Thyroid gland (tissue), 4 donors: ENCODE measurements around the gene BACH2. TPM values are rescaled to one million over a fixed set of nuclear protein-coding genes. Genes with fewer than 3 reads are reported as not detected.
"Not testable (repeated sequence)": the region's sequence is repeated elsewhere in the genome, so short reads cannot be mapped to it uniquely, and the experiment has no call there.

Experiments used
- DNase-seq, 2 donors: peaks; one replicate each; pipeline ENCODE4 v3.0.0-alpha.2; 2019
- H3K27ac ChIP-seq, 3 donors: fragments of 200-600 bp; sonication (generic); 1 replicate in 2 of 3; 2 replicates in 1 of 3; pipeline ENCODE4 v1.5.1; 2016 to 2019; ENCODE audit warnings: mild to moderate bottlenecking in 1 of 3, moderate library complexity in 1 of 3
- H3K27me3 ChIP-seq: fragments of 200-600 bp; sonication (generic); one replicate; pipeline ENCODE4 v1.5.1; 2019
- H3K36me3 ChIP-seq, 2 donors: fragments of 200-600 bp; sonication (generic); one replicate each; pipeline ENCODE4 v1.5.1; 2016 to 2019
- H3K4me1 ChIP-seq, 2 donors: fragments of 200-600 bp; sonication (generic); one replicate each; pipeline ENCODE4 v1.5.1; 2017 to 2019
- H3K4me3 ChIP-seq, 3 donors: fragments of 200-600 bp; sonication (generic); replicated peaks in 1 of 3; 1 replicate in 2 of 3; 2 replicates in 1 of 3; pipeline ENCODE4 v1.5.1; 2016; ENCODE audit warnings: mild to moderate bottlenecking in 1 of 3
- H3K9me3 ChIP-seq: fragments of 200-600 bp; sonication (generic); one replicate; pipeline ENCODE4 v1.5.1; 2017
- CTCF ChIP-seq, 6 experiments: fragments of 200-600 bp in 3 of 6; fragments of 450-650 bp in 3 of 6; sonication (generic) in 3 of 6; IDR thresholded peaks; one replicate each; pipeline ENCODE4 v1.5.1; 2016 to 2019; ENCODE audit warnings: antibody characterized with exemption in 6 of 6, mild to moderate bottlenecking in 2 of 6, inconsistent platforms in 1 of 6, moderate library complexity in 1 of 6
- POLR2A ChIP-seq, 2 donors: fragments of 450-650 bp; IDR thresholded peaks; one replicate each; pipeline ENCODE4 v1.6.1; 2017; ENCODE audit warnings: antibody characterized with exemption in 2 of 2, mild to moderate bottlenecking in 2 of 2, moderate library complexity in 1 of 2
- WGBS, 2 donors: methylation state at CpG; one replicate each; pipeline ENCODE4 v1.1.5; 2017; 5-methylcytosine and 5-hydroxymethylcytosine counted together
- intact Hi-C: fragments of 100-400 bp; cut with DNase I; formaldehyde crosslinking; loops from one replicate; pipeline ENCODE4 v1.15.1; 2023
- total RNA-seq, 4 donors: library from RNA; depleted of rRNA; stranded (reverse); fragments of >200 nt; gene quantifications; one replicate each; pipeline ENCODE4 v1.2.3, GENCODE V29; 2016

BACH2 gene
- total RNA-seq, 4 donors from 2014 or later: 0.98 to 6.6 (median 3.9) TPM

- no peaks in the 10 kb centered on the region for H3K9me3 ChIP-seq
- H3K27ac ChIP-seq: no peak overlapping the region
- intact Hi-C loops: no loop called here
- TF ChIP-seq CTCF (IDR thresholded peaks at IDR 0.05) (no peak), POLR2A (IDR thresholded peaks at IDR 0.05) (no peak)
- no peaks in the 10 kb centered on the region for H3K4me1 ChIP-seq
- 79 to 90% methylated on average over 7 of the region's 7 CpGs for WGBS, 2 donors
- no peak overlapping the region for H3K4me3 ChIP-seq
- no peak for DNase-seq
- H3K36me3 ChIP-seq: no peaks in the 10 kb centered on the region
- no peaks in the 10 kb centered on the region for H3K27me3 ChIP-seq
Measured at GRCh38 chr6:90131614-90132423, 164.8 kb downstream of the BACH2 start.

GRCh38 chr6:90131125-90131524 lies 165.5 kb downstream of the BACH2 start:
- Histone ChIP-seq H3K27me3 (no peaks in the 10 kb centered on the region), H3K36me3 (no peaks in the 10 kb centered on the region), H3K4me3 (no peak overlapping the region), H3K4me1 (no peaks in the 10 kb centered on the region), H3K27ac (no peak overlapping the region), H3K9me3 (no peaks in the 10 kb centered on the region)
- TF ChIP-seq POLR2A (IDR thresholded peaks at IDR 0.05) (no peak), CTCF (IDR thresholded peaks at IDR 0.05) (no peak)
- WGBS, 2 donors: 93 to 94% methylated on average over 1 of the region's 1 CpG
- intact Hi-C loops: no loop called here
- no peak for DNase-seq

GRCh38 chr6:90128687-90129086 lies 168.0 kb downstream of the BACH2 start:
- H3K9me3 ChIP-seq, H3K27ac ChIP-seq, intact Hi-C loops, DNase-seq, H3K4me1 ChIP-seq, H3K4me3 ChIP-seq, H3K36me3 ChIP-seq, H3K27me3 ChIP-seq: not testable (repeated sequence)
- WGBS, 2 donors: 98 to 100% methylated on average over 2 of the region's 2 CpGs

GRCh38 chr6:90127595-90127994 lies 169.0 kb downstream of the BACH2 start:
- Histone ChIP-seq H3K27me3 (no peaks in the 10 kb centered on the region), H3K4me1 (no peaks in the 10 kb centered on the region), H3K36me3 (no peaks in the 10 kb centered on the region), H3K27ac (no peak overlapping the region), H3K9me3 (no peaks in the 10 kb centered on the region), H3K4me3 (no peak overlapping the region)
- no peak for DNase-seq
- WGBS, 2 donors: 60 to 62% methylated on average over 7 of the region's 7 CpGs
- intact Hi-C loops: no loop called here
- TF ChIP-seq POLR2A (IDR thresholded peaks at IDR 0.05): no peak
- no peak for TF ChIP-seq CTCF (IDR thresholded peaks at IDR 0.05)

- Histone ChIP-seq H3K27ac (no peak overlapping the region), H3K4me3 (no peak overlapping the region), H3K9me3 (no peaks in the 10 kb centered on the region), H3K4me1 (no peaks in the 10 kb centered on the region), H3K36me3 (no peaks in the 10 kb centered on the region), H3K27me3 (no peaks in the 10 kb centered on the region)
- no peak for TF ChIP-seq POLR2A (IDR thresholded peaks at IDR 0.05)
- no peak for TF ChIP-seq CTCF (IDR thresholded peaks at IDR 0.05)
- no peak for DNase-seq
- intact Hi-C loops: no loop called here
- WGBS, 2 donors: 76 to 81% methylated on average over 4 of the region's 4 CpGs
Measured at GRCh38 chr6:90126839-90127238, 169.8 kb downstream of the BACH2 start.
